ENCODE measurements around the gene HSPA6.
"Not testable (repeated sequence)": the region's sequence is repeated elsewhere in the genome, so short reads cannot be mapped to it uniquely, and the experiment has no call there.

Gene HSPA6

DNA sequence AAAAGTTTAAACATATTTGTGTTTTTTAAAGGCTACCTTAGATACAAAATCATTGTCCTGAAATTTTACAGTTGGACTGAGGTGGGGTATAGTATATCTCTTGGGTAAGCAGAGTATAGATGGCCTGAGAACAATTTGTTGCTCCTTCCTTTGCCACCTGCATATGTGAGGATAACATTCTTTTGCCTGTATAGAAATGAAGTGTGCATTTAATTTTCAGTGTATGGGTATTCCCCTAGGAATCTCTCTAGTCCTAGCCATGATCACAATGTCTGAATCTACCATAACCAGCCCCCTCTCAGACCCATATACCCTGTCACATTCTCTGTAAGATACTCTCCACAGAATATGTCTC lies 21.0 kb upstream of the HSPA6 start:
- DNase-seq (ENCODE audit: low read depth) = no peak

DNA sequence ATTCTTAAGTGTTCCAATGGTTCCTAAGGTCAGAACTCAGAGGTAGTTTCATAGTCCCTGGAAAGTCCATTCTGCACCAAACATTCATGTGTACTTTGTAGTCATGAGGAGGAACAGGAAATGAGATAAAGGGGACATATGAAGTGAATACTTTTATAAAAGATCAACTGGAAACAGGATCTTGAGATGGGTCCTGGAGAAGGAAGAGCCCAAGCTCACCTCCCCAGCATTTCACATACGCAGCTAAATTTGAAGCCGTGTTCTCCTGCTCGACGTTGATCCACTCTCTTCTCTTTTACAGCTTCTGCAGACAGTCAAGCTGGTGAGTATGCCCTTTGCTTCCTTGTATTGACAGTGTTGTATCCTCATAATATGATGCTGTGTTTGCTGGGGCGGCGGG lies 18.7 kb upstream of the HSPA6 start:
- no peak for DNase-seq (ENCODE audit: low read depth)

DNA sequence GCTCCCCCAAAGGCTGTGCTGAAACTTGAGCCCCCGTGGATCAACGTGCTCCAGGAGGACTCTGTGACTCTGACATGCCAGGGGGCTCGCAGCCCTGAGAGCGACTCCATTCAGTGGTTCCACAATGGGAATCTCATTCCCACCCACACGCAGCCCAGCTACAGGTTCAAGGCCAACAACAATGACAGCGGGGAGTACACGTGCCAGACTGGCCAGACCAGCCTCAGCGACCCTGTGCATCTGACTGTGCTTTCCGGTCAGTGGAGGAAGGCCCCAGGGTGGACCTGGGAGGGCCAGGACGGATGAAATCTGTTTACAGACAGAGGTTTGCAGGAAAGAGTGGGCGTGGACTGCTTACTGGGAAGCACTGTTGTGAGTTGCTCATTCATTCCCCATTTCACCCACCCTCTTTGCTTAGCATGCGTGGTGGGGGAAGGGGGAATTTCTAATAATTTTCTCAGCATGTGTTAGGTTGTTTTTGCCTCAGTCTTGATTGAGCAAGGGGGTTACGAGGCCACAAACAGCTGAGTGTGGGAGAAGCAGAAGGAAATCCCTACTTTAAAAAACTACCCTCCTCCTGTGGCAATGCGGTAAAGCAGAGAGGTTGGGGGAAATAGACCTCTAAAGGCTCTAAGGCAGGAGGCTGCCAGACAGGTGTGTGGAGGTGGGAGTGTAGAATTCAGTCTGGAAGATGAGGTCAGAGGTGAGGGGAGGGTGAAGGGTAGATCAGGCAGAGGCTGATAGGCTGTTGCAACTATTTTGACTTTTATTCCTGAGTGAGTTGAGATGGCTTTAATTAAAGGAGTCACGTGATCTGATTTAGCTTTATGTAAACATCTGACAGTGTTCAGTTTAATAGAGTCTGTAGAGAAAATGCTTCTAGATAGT lies 17.8 kb upstream of the HSPA6 start:
- peak; percentile 44 for DNase-seq (ENCODE audit: low read depth)

DNA sequence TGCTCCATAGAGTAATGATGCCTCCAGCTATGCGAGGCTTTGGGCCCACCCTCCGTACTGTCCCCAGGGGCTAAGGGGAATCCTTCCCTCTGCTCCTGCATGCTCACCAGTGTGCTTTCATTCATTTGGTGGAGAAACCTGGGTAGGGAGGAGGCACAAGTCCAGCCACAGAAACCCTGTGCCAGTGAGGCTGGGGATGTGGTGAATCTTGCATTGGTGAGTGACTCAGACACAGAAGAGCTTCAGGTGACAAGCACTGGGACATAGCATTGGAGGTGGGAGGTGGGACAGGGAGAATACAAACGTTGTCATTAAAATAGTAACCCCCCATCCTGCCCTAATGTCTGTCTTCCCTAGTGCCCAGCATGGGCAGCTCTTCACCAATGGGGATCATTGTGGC lies 13.9 kb upstream of the HSPA6 start:
- no peak for DNase-seq (ENCODE audit: low read depth)

DNA sequence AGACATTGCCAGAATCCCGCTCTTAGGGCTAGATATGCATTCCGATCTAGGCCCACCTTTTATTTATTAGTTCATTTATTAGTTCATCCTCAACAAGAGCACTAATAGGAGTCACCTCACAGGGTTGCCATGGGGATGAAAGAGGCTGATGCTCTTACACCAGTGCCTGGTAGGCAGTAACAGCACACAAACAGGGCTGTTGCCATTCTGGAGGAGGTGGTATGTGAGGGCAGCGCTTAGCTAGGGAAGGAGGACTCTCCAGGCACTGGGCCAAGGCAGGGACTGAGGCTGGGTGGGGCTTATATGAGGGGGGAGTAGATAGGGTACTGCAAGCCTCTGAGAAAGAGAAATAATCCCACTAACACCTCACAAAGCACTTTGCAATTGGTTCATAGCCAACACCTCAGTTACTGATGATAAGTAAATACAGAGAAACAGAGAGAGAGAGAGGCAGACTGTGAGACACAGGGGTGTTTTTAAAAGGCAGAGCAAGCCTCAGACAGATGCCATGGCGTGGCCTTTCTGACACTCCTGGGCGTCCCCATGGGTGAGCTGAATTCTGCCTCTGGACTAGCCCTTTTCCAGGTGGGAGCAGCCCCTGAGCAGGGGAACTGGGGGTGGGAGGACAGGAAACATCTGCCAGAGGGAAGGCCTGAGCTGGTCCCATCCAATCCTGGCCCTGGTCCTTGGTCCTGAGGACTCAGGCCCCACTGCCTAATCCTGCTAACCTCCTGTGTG lies 13.2 kb upstream of the HSPA6 start:
- DNase-seq (ENCODE audit: low read depth) = no peak

DNA sequence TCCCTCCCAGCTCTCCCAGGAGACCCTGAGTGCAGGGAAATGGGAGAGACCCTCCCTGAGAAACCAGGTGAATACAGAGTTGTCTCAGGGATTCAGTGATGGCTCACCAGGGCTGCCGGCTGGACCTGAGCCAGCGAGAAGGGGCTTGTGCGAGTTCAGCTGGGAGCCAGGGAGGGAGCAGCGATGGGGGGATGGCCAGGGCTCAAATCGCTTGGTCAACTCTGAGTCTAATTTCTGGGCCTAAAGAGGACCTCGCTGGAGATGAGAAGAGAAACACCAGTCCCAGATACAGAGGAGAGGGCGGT lies 12.6 kb upstream of the HSPA6 start:
- no peak for DNase-seq (ENCODE audit: low read depth)

DNA sequence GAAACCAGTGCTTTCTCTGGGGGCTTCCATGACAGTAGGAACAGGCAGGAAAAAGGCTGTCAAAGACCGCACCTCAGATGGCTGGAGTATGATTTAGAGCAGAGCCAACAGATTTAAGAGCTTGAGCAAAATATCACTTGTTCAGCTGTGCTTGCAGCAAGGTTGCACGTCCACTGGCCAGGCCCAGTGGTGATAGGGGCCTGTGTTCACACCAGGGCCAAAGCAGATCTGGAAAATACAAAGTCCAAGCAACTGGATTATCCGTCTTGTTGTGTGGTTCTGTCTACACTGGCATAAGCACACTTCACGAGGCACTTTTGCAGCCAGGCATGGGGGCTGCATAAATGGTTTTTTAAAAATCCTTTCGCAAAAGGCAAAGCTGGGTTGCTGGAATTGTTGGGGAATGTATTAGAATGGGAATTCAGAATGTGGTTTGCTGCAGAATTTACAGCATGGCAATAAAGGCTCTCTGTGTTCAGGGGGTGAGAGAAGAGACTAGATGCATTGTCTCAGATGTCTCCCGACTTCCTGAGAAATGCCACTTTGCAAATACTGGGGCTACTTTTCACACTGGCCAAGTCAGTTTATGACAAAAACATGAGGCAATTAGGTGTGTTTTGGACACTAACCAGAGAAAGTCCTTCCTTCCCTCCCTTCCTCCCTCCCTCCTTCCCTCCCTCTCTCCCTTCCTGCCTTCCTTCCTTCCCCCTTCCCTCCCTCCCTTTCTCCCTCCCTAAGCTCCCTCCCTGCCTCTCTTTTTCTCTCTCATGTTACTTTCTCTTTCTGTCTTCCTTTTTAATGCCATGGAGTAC lies 11.5 kb upstream of the HSPA6 start:
- DNase-seq (ENCODE audit: low read depth) = not testable (repeated sequence)

DNA sequence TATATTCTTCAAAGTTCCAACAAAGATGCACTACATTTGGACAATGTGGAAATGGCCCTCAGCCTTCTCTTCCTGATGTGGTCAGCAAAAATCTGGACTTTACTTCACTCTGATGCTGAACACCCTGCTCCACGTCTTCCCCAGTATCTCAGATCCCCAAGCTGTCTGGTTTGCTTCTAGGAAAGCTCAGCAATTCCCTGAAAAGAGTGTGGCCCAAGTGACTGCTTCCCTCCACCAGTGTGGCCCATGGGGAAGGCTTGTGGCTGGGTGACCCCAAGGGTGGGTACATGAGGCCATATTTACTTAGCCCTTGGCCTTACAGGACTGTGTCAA lies 10.9 kb upstream of the HSPA6 start:
- DNase-seq (ENCODE audit: low read depth) = not testable (repeated sequence)

DNA sequence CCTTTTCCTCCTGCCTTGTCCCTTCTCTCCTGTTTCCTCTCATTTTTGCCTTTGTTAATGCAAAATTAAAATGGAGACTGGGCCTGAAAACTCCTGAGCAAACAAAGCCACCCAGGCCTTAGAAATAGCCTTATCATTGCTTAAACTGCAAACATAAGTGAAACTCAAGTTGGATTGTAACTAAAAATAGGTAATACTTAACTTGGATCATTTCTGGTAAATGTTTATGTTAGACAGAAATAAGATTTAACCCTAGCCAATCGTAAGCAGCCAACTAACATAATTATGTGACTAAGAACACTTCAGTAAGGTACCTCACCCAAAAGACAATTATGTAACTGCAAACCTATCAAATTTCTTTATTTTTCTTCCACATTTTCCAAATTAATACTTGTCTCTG lies 10.4 kb upstream of the HSPA6 start:
- DNase-seq (ENCODE audit: low read depth) = not testable (repeated sequence)

DNA sequence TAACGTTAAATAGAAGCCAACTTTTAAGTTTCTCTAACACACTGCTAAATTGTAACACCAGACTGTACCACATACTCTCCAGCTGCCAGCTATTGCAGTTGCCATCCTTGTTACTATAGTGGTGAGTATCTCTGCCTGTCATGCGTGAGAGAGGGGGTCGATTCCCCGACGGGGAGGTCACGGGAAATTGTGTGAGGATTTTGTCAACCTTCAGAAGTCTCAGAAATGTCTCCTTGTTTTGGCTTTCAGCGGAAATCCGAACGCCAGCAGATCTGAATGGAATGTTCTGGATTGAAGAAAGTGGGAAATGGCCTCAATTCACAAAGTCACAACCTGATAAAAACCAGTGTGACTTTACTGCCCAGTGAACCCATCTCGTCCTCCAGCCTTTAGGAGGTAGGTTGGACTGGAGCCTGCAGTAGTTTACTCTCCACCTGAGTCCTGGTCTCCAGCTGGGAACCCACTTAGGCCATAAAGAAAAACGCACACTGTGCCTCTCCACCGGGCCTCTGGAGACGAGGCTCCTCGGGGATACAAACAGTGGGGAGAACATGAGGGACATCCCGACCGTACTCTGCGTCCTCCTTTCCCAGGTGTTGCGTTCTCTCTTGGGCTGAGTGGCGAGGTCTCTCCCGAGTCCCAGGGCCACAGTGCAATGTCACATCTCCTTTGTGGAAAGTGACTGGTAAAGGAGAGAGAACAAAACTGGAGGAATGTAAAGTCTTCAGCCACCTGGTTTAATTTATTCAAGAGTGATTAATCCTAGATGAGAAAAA lies 1.1 kb upstream of the HSPA6 start:
- not testable (repeated sequence) for DNase-seq (ENCODE audit: low read depth)

DNA sequence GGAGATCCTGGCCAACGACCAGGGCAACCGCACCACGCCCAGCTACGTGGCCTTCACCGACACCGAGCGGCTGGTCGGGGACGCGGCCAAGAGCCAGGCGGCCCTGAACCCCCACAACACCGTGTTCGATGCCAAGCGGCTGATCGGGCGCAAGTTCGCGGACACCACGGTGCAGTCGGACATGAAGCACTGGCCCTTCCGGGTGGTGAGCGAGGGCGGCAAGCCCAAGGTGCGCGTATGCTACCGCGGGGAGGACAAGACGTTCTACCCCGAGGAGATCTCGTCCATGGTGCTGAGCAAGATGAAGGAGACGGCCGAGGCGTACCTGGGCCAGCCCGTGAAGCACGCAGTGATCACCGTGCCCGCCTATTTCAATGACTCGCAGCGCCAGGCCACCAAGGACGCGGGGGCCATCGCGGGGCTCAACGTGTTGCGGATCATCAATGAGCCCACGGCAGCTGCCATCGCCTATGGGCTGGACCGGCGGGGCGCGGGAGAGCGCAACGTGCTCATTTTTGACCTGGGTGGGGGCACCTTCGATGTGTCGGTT lies 477 bp downstream of the HSPA6 start:
- DNase-seq (ENCODE audit: low read depth) = not testable (repeated sequence)

DNA sequence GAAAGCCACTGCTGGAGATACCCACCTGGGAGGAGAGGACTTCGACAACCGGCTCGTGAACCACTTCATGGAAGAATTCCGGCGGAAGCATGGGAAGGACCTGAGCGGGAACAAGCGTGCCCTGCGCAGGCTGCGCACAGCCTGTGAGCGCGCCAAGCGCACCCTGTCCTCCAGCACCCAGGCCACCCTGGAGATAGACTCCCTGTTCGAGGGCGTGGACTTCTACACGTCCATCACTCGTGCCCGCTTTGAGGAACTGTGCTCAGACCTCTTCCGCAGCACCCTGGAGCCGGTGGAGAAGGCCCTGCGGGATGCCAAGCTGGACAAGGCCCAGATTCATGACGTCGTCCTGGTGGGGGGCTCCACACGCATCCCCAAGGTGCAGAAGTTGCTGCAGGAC lies 981 bp downstream of the HSPA6 start:
- not testable (repeated sequence) for DNase-seq (ENCODE audit: low read depth)

DNA sequence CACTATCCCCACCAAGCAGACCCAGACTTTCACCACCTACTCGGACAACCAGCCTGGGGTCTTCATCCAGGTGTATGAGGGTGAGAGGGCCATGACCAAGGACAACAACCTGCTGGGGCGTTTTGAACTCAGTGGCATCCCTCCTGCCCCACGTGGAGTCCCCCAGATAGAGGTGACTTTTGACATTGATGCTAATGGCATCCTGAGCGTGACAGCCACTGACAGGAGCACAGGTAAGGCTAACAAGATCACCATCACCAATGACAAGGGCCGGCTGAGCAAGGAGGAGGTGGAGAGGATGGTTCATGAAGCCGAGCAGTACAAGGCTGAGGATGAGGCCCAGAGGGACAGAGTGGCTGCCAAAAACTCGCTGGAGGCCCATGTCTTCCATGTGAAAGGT lies 1.6 kb downstream of the HSPA6 start:
- not testable (repeated sequence) for DNase-seq (ENCODE audit: low read depth)

DNA sequence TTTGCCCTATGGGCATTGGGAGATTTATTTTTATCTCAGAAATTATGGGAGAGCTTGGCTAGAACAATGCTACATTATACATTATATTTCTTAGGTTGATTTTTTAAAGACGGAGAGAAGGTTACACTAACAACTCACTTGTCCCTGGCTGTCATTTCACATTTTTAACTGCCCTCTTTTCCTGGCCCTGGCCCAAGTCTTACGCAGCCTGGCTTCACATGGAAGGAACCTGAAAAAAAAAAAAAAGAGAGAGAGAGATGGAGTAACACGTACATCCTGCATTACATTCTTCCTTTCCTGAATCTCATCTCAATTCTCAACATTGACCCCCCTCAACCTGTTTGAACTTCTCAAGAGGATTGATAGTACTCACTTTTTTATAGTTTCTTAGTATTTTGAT lies 4.2 kb downstream of the HSPA6 start:
- DNase-seq (ENCODE audit: low read depth) = not testable (repeated sequence)

DNA sequence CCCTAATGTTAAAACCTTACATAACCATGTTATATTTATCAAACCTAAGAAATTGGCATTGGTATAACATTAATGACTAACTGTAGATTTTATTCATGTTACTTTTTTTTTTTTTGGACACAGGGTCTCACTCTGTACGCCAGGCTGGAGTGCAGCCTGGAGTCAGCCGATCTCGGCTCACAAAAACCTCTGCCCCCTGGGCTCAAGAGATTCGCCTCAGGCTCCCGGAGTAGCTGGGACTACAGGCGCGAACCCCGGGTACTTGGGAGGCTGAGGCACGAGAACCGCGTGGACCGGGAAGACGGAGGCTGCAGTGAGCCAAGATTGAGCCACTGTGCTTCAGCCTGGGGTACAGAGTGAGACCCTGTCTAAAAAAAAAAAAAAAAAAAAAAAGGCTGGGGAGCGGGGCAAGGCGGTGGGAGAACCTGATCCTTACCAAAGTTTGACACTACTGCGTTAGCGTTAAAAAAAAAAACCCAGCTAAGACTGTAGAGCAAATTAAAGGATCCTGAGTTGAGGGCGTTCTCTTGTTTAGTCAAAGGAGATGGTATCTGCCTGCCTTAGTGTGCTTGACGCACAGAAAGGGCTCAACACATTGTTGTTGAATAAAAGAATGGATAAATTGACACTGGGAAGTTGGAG lies 5.2 kb downstream of the HSPA6 start:
- not testable (repeated sequence) for DNase-seq (ENCODE audit: low read depth)

DNA sequence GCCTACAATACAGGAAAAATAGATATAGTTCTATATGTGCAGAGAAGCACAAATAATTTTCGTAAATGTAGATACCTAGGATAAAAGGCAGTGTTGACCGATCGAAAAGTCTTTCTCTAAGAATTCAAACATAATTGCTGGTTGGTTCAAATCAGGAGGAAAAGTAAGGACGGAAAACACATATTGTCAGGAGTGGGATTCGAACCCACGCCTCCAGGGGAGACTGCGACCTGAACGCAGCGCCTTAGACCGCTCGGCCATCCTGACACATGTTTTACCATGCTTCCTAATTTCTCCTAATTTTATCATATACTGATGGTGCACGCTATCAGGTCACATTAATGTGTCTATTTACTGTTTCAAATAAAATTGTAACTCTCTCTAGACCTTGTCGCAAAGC lies 5.8 kb downstream of the HSPA6 start:
- peak; percentile 64 for DNase-seq (ENCODE audit: low read depth)

DNA sequence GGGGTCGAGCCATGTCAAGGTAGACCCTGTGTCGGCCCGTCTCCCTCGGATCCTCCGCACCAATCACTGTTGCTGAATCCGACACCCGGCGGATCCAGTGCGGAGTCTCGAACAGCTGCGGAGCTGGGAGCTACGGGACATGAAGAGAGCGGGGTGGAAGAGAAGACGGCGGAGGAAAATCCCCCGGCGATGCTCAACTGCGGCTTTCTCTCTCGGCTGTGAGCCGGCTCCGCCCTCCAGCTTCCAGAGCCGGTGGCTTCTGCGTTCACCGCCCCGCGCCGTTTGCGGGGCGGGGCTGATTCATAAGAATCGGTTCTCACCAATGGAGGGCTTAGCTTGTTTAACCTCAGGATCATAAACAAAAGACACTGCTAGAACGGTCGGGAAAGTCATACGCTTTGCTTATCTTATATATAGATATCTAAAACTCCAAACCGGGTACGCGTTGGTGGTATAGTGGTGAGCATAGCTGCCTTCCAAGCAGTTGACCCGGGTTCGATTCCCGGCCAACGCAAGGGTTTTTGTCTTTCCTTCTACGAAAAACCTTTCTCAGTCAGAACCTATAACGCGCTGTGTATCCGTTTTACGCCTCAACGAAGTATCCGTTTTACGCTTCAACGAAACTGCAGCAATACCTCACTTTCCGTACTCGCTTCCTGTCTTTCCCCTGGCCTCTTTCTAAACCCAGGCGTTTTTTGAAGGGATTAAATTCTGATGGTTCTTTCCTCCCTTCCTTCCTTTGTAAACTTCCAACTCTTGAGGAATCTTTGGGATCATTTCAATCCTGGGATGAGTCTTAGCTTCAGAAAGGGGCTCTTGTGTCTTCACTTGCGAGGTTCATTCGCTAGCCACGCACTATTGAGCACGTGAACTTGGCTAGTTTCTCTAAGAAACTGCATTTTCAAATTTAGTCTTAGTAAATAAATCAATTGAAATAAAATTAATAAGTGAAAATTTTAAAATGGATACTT lies 6.6 kb downstream of the HSPA6 start:
- DNase-seq (ENCODE audit: low read depth) = peak; percentile 89

DNA sequence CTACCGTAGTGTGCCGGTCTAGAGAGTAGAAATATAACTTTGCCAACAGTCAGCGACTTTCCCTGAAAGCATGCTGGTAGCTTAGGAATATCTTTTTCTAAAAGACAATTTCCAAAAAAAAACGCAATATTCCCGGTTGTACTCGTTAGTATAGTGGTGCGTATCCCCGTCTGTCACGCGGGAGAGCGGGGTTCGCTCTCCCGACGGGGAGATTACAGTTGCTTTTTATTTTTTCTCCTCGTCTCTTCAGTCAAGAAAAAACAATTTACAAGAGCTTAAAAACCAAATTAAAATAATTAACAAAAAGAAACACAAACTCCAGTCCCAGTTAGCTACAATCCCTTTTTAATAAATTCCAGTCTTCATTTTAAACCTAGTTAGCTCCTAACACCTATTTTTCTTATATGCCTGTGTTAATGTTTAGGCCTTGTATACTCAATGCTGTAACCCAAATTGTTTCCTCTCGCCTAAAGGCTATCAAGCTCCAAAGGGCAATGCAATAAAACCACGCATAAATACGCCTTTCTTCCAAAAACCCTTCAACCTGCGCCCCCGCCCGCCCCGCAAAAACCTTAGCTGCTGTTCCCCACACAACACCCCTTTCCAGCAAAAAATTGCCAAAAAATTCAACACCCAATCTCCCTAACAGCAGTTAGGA lies 7.8 kb downstream of the HSPA6 start:
- no peak for DNase-seq (ENCODE audit: low read depth)
